Ammon's horn (tissue), 1 donor: ENCODE measurements around the gene CIBAR2.
"Not testable (repeated sequence)": the region's sequence is repeated elsewhere in the genome, so short reads cannot be mapped to it uniquely, and the experiment has no call there.

ENCODE experiments used
- DNase-seq: peaks from one replicate; pipeline ENCODE4 v3.0.0-alpha.2; 2016; ENCODE audit warnings: low spot score

The CIBAR2 gene

GRCh38 chr16:85128079-85128837 is 16.0 kb upstream of the CIBAR2 start:
- no peak for DNase-seq

- no peak for DNase-seq
Observed at GRCh38 chr16:85127379-85127723, 15.1 kb upstream of the CIBAR2 start.

GRCh38 chr16:85126705-85127378 is 14.6 kb upstream of the CIBAR2 start:
- peak; percentile 43 for DNase-seq

GRCh38 chr16:85126394-85126704 is 14.1 kb upstream of the CIBAR2 start:
- no peak for DNase-seq

GRCh38 chr16:85125570-85126393 is 13.5 kb upstream of the CIBAR2 start:
- DNase-seq, result no peak

- no peak for DNase-seq
Observed at GRCh38 chr16:85124636-85125346, 12.5 kb upstream of the CIBAR2 start.

- DNase-seq, result no peak
Observed at GRCh38 chr16:85123891-85124635, 11.8 kb upstream of the CIBAR2 start.

- DNase-seq, result not testable (repeated sequence)
Observed at GRCh38 chr16:85123441-85123840, 11.2 kb upstream of the CIBAR2 start.

GRCh38 chr16:85120006-85120340 is 7.7 kb upstream of the CIBAR2 start:
- DNase-seq, result no peak

- no peak for DNase-seq
Observed at GRCh38 chr16:85117418-85117817, 5.1 kb upstream of the CIBAR2 start.

GRCh38 chr16:85114909-85115567 is 2.8 kb upstream of the CIBAR2 start:
- DNase-seq, result peak; percentile 84

GRCh38 chr16:85113913-85114312 is 1.6 kb upstream of the CIBAR2 start:
- no peak for DNase-seq

- DNase-seq, result no peak
Observed at GRCh38 chr16:85113168-85113733, 979 bp upstream of the CIBAR2 start.

- DNase-seq, result no peak
Observed at GRCh38 chr16:85111184-85111583, 1.1 kb downstream of the CIBAR2 start.

GRCh38 chr16:85110105-85110504 is 2.2 kb downstream of the CIBAR2 start:
- DNase-seq, result no peak

- DNase-seq, result no peak
Observed at GRCh38 chr16:85107532-85107931, 4.7 kb downstream of the CIBAR2 start.

GRCh38 chr16:85107083-85107482 is 5.2 kb downstream of the CIBAR2 start:
- no peak for DNase-seq

GRCh38 chr16:85105475-85105874 is 6.8 kb downstream of the CIBAR2 start:
- no peak for DNase-seq

GRCh38 chr16:85104821-85105391 is 7.4 kb downstream of the CIBAR2 start:
- peak; percentile 79 for DNase-seq

GRCh38 chr16:85104147-85104546 is 8.1 kb downstream of the CIBAR2 start:
- DNase-seq, result no peak
